GM23338 (cell line): ENCODE results near the gene ANGPT4. TPM values are rescaled to one million over a fixed set of nuclear protein-coding genes. Genes with fewer than 3 reads are reported as not detected.

Source experiments
- ATAC-seq: fragments of 200-7000 bp; cut with Tn5 transposase; 3 replicates; pipeline ENCODE4 v1.9.1; 2020
- DNase-seq: peaks from one replicate; pipeline ENCODE4 v3.0.0-alpha.2; 2015; ENCODE audit warnings: low spot score
- H2AFZ ChIP-seq: fragments of 200-600 bp; sonication (generic); 2 replicates; pipeline ENCODE4 v1.8.0; 2016; ENCODE audit warnings: antibody characterized with exemption, mild to moderate bottlenecking, moderate library complexity
- H3F3A ChIP-seq: fragments of 200-600 bp; sonication (generic); replicated peaks from 2 replicates; pipeline ENCODE4 v1.8.0; 2017; ENCODE audit warnings: antibody characterized with exemption, mixed run types, low read depth
- H3K27ac ChIP-seq: fragments of 200-600 bp; sonication (generic); 2 replicates; pipeline ENCODE4 v1.6.1; 2016; ENCODE audit warnings: low read depth
- H3K27me3 ChIP-seq: fragments of 200-600 bp; sonication (generic); 2 replicates; pipeline ENCODE4 v1.8.0; 2016; ENCODE audit warnings: mild to moderate bottlenecking, mixed run types, moderate library complexity; ENCODE audit not compliant: insufficient read depth
- H3K36me3 ChIP-seq: fragments of 200-600 bp; sonication (generic); 2 replicates; pipeline ENCODE4 v1.8.0; 2016; ENCODE audit warnings: mild to moderate bottlenecking; ENCODE audit not compliant: insufficient read depth
- H3K4me1 ChIP-seq: fragments of 200-600 bp; sonication (generic); 2 replicates; pipeline ENCODE4 v1.8.0; 2016; ENCODE audit warnings: mild to moderate bottlenecking, moderate library complexity; ENCODE audit not compliant: insufficient read depth
- H3K4me2 ChIP-seq: fragments of 200-600 bp; sonication (generic); 2 replicates; pipeline ENCODE4 v1.7.1; 2017; ENCODE audit warnings: mixed run types
- H3K4me3 ChIP-seq: fragments of 200-600 bp; sonication (generic); 2 replicates; pipeline ENCODE4 v1.6.1; 2016; ENCODE audit warnings: mixed run types
- H3K79me2 ChIP-seq: fragments of 200-600 bp; sonication (generic); replicated peaks from 2 replicates; pipeline ENCODE4 v1.8.0; 2017; ENCODE audit warnings: mild to moderate bottlenecking; ENCODE audit not compliant: insufficient read depth
- H3K9me2 ChIP-seq: fragments of 200-600 bp; sonication (generic); 2 replicates; pipeline ENCODE4 v1.8.0; 2017; ENCODE audit not compliant: insufficient read depth
- H4K20me1 ChIP-seq: fragments of 200-600 bp; sonication (generic); replicated peaks from 2 replicates; pipeline ENCODE4 v1.8.0; 2017; ENCODE audit warnings: mild to moderate bottlenecking; ENCODE audit not compliant: insufficient read depth
- H3K27ac Mint-ChIP-seq: 2 replicates; pipeline ENCODE4 v1.8.0; 2020; ENCODE audit warnings: inconsistent platforms, mild to moderate bottlenecking, moderate library complexity, mixed read lengths
- H3K27me3 Mint-ChIP-seq: 3 replicates; pipeline ENCODE4 v1.8.0; 2022; ENCODE audit warnings: low read depth, mild to moderate bottlenecking, moderate library complexity, mixed read lengths, inconsistent platforms; ENCODE audit not compliant: insufficient read depth, poor library complexity
- H3K36me3 Mint-ChIP-seq: 3 replicates; pipeline ENCODE4 v1.8.0; 2021; ENCODE audit warnings: low read depth, mild to moderate bottlenecking, inconsistent platforms, moderate library complexity, mixed read lengths
- H3K4me1 Mint-ChIP-seq: 3 replicates; pipeline ENCODE4 v1.8.0; 2020; ENCODE audit warnings: mild to moderate bottlenecking, inconsistent platforms, mixed read lengths
- H3K4me3 Mint-ChIP-seq: 3 replicates; pipeline ENCODE4 v1.8.0; 2021; ENCODE audit warnings: moderate library complexity, mild to moderate bottlenecking, inconsistent platforms, mixed read lengths
- H3K9me3 Mint-ChIP-seq: 3 replicates; pipeline ENCODE4 v1.8.0; 2020; ENCODE audit warnings: moderate library complexity, mild to moderate bottlenecking, inconsistent platforms, mixed read lengths
- CREB1 ChIP-seq: fragments of 250-450 bp; sonication (Bioruptor Pico); IDR thresholded peaks from 2 replicates; pipeline ENCODE4 v1.5.0; 2020; ENCODE audit warnings: low read depth, mild to moderate bottlenecking, moderate library complexity
- EZH2phosphoT487 ChIP-seq: fragments of 200-600 bp; sonication (generic); IDR thresholded peaks from one replicate; pipeline ENCODE4 v1.8.1; 2018; ENCODE audit warnings: antibody characterized with exemption; ENCODE audit not compliant: unreplicated experiment
- JUNB ChIP-seq: IDR thresholded peaks from one replicate; pipeline ENCODE4 v1.6.1; 2016; ENCODE audit warnings: antibody characterized with exemption; ENCODE audit not compliant: unreplicated experiment
- POLR2AphosphoS5 ChIP-seq: IDR thresholded peaks from 2 replicates; pipeline ENCODE4 v1.6.1; 2016; ENCODE audit warnings: antibody characterized with exemption, low read depth
- ZNF114 ChIP-seq: fragments of 250-450 bp; sonication (Bioruptor Pico); IDR thresholded peaks from 2 replicates; pipeline ENCODE4 v1.5.0; 2020; ENCODE audit warnings: mild to moderate bottlenecking, moderate library complexity
- ZNF331 ChIP-seq: fragments of 250-450 bp; sonication (Bioruptor Pico); IDR thresholded peaks from 2 replicates; pipeline ENCODE4 v1.5.0; 2020; ENCODE audit warnings: low read depth, mild to moderate bottlenecking, moderate library complexity
- polyA plus RNA-seq: library from polyadenylated mRNA; unstranded; fragments of >200 nt; fragmentation: Nextera tagmentation; extraction: Ambion mirVana; gene quantifications from 2 replicates; pipeline ENCODE4 v1.2.1, GENCODE V29; 2016
- total RNA-seq: library from RNA; depleted of rRNA; stranded (reverse); fragments of >200 nt; shearing (Covaris generic); gene quantifications from 2 replicates; pipeline ENCODE4 v1.2.3, GENCODE V29; 2014
- TF ChIP-seq, protein P1 (sequence below): fragments of 250-450 bp; sonication (Bioruptor Pico); IDR thresholded peaks from 2 replicates; pipeline ENCODE4 v1.5.0; 2020; ENCODE audit warnings: mild to moderate bottlenecking, moderate library complexity
- TF ChIP-seq, protein P2 (sequence below), 2 experiments: fragments of 200-600 bp in 1 of 2; sonication (generic) in 1 of 2; conservative IDR thresholded peaks; 2 replicates each; pipeline versions ENCODE4 v1.5.1 to v1.6.1; 2016 to 2017; ENCODE audit warnings: antibody characterized with exemption in 2 of 2, low read depth in 2 of 2, mild to moderate bottlenecking in 2 of 2, moderate library complexity in 1 of 2
- TF ChIP-seq, protein P3 (sequence below): IDR thresholded peaks from one replicate; pipeline ENCODE4 v1.6.1; 2018; ENCODE audit warnings: antibody characterized with exemption; ENCODE audit not compliant: unreplicated experiment

Gene ANGPT4
- total and polyA plus RNA-seq, 2 experiments from 2014 or later, result 0.17 TPM; not detected in 1

DNA sequence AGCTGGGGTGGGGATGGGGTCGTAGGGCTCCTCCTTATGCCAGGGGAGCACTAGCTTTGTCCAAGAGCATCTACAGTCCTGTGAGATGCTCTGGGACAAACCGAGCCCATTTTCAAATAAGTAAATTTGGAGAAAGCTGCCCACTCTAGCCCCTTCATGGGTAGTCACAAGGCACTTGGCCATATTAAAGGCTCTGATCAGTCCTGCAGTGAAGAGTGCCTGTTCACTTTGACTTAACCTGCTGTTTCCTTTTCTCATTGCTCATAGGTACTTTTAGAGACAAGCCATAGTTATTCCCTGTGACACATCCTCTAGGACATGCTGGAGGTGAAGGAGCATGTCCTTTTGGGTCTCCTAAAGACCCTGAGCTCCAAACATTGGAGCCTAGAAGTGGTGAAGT is 44.2 kb downstream of the ANGPT4 start (continued):
- TF ChIP-seq, protein P1, sequence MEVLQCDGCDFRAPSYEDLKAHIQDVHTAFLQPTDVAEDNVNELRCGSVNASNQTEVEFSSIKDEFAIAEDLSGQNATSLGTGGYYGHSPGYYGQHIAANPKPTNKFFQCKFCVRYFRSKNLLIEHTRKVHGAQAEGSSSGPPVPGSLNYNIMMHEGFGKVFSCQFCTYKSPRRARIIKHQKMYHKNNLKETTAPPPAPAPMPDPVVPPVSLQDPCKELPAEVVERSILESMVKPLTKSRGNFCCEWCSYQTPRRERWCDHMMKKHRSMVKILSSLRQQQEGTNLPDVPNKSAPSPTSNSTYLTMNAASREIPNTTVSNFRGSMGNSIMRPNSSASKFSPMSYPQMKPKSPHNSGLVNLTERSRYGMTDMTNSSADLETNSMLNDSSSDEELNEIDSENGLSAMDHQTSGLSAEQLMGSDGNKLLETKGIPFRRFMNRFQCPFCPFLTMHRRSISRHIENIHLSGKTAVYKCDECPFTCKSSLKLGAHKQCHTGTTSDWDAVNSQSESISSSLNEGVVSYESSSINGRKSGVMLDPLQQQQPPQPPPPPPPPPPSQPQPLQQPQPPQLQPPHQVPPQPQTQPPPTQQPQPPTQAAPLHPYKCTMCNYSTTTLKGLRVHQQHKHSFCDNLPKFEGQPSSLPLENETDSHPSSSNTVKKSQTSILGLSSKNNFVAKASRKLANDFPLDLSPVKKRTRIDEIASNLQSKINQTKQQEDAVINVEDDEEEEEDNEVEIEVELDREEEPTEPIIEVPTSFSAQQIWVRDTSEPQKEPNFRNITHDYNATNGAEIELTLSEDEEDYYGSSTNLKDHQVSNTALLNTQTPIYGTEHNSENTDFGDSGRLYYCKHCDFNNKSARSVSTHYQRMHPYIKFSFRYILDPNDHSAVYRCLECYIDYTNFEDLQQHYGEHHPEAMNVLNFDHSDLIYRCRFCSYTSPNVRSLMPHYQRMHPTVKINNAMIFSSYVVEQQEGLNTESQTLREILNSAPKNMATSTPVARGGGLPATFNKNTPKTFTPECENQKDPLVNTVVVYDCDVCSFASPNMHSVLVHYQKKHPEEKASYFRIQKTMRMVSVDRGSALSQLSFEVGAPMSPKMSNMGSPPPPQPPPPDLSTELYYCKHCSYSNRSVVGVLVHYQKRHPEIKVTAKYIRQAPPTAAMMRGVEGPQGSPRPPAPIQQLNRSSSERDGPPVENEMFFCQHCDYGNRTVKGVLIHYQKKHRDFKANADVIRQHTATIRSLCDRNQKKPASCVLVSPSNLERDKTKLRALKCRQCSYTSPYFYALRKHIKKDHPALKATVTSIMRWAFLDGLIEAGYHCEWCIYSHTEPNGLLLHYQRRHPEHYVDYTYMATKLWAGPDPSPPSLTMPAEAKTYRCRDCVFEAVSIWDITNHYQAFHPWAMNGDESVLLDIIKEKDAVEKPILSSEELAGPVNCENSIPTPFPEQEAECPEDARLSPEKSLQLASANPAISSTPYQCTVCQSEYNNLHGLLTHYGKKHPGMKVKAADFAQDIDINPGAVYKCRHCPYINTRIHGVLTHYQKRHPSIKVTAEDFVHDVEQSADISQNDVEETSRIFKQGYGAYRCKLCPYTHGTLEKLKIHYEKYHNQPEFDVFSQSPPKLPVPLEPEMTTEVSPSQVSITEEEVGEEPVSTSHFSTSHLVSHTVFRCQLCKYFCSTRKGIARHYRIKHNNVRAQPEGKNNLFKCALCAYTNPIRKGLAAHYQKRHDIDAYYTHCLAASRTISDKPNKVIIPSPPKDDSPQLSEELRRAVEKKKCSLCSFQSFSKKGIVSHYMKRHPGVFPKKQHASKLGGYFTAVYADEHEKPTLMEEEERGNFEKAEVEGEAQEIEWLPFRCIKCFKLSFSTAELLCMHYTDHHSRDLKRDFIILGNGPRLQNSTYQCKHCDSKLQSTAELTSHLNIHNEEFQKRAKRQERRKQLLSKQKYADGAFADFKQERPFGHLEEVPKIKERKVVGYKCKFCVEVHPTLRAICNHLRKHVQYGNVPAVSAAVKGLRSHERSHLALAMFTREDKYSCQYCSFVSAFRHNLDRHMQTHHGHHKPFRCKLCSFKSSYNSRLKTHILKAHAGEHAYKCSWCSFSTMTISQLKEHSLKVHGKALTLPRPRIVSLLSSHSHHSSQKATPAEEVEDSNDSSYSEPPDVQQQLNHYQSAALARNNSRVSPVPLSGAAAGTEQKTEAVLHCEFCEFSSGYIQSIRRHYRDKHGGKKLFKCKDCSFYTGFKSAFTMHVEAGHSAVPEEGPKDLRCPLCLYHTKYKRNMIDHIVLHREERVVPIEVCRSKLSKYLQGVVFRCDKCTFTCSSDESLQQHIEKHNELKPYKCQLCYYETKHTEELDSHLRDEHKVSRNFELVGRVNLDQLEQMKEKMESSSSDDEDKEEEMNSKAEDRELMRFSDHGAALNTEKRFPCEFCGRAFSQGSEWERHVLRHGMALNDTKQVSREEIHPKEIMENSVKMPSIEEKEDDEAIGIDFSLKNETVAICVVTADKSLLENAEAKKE, result no peak
- TF ChIP-seq, protein P2, sequence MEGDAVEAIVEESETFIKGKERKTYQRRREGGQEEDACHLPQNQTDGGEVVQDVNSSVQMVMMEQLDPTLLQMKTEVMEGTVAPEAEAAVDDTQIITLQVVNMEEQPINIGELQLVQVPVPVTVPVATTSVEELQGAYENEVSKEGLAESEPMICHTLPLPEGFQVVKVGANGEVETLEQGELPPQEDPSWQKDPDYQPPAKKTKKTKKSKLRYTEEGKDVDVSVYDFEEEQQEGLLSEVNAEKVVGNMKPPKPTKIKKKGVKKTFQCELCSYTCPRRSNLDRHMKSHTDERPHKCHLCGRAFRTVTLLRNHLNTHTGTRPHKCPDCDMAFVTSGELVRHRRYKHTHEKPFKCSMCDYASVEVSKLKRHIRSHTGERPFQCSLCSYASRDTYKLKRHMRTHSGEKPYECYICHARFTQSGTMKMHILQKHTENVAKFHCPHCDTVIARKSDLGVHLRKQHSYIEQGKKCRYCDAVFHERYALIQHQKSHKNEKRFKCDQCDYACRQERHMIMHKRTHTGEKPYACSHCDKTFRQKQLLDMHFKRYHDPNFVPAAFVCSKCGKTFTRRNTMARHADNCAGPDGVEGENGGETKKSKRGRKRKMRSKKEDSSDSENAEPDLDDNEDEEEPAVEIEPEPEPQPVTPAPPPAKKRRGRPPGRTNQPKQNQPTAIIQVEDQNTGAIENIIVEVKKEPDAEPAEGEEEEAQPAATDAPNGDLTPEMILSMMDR (conservative IDR thresholded peaks at IDR 0.05; ENCODE audit: low read depth in 2 of 2), result no peak

DNA sequence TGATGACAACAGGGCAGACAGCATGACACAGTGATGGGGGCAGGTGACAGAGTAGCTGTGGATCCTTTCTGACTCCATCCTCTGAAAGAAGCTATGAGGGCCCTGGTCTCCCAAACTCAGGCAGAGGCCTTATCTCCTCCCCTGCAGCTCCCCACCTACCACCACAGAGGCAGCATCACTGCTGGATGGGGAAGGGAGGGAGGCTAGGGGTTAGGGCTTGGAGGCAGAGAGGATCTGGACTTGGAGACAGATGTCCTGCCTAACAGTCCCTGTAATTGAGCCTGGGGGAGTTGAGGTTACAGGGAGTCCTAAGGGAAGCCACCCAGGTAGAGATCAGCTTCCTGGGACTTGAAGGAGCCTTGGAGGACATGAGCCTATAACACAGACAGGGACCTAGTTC is 44.7 kb downstream of the ANGPT4 start:
- Mint-ChIP-seq H3K36me3 (no peaks in the 10 kb centered on the region), H3K4me3 (no peak overlapping the region), H3K27me3 (peaks cover 6% of the 10 kb centered on the region), H3K4me1 (peaks cover 9% of the 10 kb centered on the region), H3K9me3 (no peaks in the 10 kb centered on the region; the same call in 2 of the 3 replicates), H3K27ac (no peak overlapping the region)
- no peaks in the 10 kb centered on the region for H3K4me1 ChIP-seq
- no peak overlapping the region for H3K4me2 ChIP-seq
- no peak overlapping the region for H3K27ac ChIP-seq
- H3K9me2 ChIP-seq, result no peaks in the 10 kb centered on the region
- no peaks in the 10 kb centered on the region for H3K27me3 ChIP-seq
- no peaks in the 10 kb centered on the region for H3K79me2 ChIP-seq
- H2AFZ ChIP-seq, result no peak overlapping the region
- H3F3A ChIP-seq, result no peaks in the 10 kb centered on the region
- no peak for DNase-seq
- ATAC-seq, result no peak
- H3K4me3 ChIP-seq, result no peak overlapping the region
- H3K36me3 ChIP-seq, result no peaks in the 10 kb centered on the region
- H4K20me1 ChIP-seq, result no peaks in the 10 kb centered on the region
- TF ChIP-seq ZNF331, result no peak
- no peak for TF ChIP-seq POLR2AphosphoS5
- no peak for TF ChIP-seq CREB1 (CRISPR knock-in tag)
- TF ChIP-seq, protein P3, sequence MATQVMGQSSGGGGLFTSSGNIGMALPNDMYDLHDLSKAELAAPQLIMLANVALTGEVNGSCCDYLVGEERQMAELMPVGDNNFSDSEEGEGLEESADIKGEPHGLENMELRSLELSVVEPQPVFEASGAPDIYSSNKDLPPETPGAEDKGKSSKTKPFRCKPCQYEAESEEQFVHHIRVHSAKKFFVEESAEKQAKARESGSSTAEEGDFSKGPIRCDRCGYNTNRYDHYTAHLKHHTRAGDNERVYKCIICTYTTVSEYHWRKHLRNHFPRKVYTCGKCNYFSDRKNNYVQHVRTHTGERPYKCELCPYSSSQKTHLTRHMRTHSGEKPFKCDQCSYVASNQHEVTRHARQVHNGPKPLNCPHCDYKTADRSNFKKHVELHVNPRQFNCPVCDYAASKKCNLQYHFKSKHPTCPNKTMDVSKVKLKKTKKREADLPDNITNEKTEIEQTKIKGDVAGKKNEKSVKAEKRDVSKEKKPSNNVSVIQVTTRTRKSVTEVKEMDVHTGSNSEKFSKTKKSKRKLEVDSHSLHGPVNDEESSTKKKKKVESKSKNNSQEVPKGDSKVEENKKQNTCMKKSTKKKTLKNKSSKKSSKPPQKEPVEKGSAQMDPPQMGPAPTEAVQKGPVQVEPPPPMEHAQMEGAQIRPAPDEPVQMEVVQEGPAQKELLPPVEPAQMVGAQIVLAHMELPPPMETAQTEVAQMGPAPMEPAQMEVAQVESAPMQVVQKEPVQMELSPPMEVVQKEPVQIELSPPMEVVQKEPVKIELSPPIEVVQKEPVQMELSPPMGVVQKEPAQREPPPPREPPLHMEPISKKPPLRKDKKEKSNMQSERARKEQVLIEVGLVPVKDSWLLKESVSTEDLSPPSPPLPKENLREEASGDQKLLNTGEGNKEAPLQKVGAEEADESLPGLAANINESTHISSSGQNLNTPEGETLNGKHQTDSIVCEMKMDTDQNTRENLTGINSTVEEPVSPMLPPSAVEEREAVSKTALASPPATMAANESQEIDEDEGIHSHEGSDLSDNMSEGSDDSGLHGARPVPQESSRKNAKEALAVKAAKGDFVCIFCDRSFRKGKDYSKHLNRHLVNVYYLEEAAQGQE, result no peak
- no peak for TF ChIP-seq EZH2phosphoT487
- TF ChIP-seq JUNB, result no peak
- no peak for TF ChIP-seq ZNF114 (CRISPR knock-in tag)
